GM18858 (cell line): Measurements from ENCODE around the gene PDXK.
"Not testable (repeated sequence)": the region's sequence is repeated elsewhere in the genome, so short reads cannot be mapped to it uniquely, and the experiment has no call there.

Experiments
- ATAC-seq: cut with Tn5 transposase; IDR thresholded peaks from one replicate; pipeline ENCODE4 v1.9.1; 2021; ENCODE audit not compliant: unreplicated experiment

Gene PDXK

DNA sequence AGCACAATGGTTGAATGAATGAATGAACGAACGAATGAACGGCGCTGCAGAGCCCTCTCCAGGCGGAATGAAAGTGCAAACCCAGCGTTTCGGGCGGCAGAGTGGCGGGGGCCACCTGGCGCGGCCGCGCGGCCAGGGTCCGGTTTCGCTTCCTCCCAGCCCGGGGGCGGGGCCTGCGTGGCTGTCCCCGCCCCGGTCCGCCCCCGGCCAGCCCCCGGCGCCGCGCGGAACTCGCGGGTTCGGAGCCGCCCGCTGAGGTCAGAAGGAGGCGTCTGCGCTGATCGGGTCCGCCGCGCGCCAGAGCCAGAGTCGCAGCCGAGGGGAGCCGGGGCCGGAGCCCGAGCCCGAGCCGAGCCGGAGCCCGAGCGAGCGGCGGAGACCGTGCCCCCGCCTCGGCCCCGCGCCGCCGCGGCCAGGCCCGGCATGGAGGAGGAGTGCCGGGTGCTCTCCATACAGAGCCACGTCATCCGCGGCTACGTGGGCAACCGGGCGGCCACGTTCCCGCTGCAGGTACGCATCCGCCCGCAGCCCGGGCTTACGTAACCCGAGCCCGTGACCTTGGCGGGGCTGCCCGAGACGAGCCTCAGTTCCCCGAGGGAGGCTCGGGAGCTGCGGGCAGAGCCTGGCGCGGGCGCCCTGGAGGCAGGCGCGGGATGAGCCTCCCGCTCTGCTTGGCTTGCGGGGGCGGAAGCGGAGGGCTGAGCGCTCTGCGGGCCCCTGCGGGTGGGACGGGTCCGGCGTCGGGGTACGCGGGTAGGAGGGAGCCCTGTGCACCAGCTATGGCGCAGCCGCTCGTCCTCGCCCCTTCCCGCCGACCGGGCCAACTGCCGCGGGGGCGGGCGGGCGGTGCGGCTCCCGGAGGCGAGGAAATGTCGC lies at the start of gene PDXK:
Gene PDXK (plus strand): TSS at position 258 of the 876 bp plus-strand sequence. CDS start 166 bp downstream, at position 424.
- ATAC-seq = peak; percentile 39

DNA sequence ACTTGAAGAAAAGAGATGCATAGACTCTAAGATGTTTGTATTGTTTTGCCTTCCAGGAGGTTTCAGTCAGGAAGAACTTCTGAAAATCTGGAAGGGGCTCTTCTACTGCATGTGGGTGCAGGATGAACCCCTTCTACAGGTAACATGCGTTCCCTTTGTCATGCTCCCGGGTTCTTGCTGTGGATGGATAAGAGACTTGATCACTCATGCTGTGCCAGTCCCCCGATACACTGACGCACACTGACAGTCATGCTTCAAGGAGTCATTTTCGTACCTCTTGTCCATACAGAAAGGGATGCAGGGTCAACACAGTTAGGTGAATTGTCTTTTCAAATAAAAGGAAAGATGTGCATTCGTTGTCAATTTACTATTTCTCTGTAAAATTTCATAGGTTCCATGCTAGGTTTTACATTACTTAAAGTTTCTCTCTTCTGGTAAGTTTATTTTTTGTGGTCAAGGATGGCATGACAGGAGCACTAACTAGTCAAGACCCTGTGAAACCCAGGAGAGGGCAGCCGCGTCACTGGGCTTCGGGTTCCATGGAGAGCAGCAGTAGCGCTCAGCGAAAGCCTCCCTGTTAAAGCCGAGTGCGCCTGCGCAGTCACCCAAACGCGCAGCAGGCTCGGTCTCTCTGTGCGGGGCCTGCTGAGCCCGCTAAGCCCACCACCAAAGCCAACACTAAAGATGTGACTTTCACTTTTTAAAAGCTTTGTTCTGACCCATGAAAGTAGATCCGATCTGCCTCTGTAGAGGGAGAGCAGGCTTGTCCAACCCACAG lies 48.9 kb upstream of the PDXK start:
- no peak for ATAC-seq

DNA sequence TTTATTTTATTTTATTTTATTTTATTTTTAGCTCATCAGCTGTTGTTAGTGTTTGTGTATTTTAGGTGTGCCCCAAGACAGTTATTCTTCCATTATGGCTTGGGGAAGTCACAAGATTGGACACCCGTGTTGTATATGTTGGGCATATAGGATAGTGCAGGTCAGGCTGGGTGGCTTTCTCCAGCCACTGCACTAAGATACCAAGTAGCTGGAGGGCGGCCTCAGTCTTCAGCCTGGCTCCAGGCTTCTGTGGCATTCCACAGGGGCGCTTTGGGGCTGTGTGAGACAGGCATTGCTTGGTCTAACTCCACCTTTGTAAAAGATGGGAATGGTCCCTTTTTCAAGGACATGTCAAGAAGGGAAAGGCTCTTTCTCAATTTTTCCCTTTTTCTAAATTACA lies 43.1 kb upstream of the PDXK start:
- ATAC-seq = no peak

DNA sequence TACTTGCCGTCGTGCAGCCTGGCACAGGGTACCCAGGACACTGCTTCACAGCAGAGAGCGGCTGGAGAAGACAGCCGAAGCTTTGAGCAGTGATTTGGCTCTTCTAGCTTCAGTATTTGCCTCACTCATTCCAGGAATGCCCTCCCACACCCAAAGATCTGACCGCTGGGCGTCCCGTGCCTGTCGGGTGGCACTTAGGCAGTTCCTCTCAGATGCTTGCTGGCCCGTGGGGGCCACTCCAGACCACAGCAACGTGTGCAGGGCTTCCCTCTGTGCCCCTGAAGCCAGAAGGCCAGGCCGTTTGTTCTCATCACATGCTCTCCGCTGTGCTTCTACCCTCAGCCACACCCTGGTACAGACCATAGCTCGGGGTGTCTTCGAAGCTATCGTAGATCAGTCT lies 42.5 kb upstream of the PDXK start:
- no peak for ATAC-seq

DNA sequence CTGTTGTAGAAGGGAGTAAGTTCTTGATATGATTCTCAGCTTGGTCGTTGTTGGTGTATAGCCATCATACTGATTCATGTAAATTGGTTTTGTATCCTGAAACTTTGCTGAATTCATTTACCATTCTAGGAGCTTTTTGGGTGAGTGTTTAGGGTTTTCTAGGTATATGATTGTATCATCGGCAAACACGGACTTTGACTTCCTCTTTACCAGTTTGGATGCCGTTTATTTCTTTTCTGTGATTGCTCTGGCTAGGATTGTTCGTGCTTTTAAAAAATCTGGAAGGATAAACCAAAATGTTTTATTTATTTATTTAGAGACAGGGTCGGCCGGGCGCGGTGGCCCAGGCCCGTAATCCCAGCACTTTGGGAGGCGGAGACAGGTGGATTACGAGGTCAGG lies 39.0 kb upstream of the PDXK start:
- ATAC-seq = no peak

DNA sequence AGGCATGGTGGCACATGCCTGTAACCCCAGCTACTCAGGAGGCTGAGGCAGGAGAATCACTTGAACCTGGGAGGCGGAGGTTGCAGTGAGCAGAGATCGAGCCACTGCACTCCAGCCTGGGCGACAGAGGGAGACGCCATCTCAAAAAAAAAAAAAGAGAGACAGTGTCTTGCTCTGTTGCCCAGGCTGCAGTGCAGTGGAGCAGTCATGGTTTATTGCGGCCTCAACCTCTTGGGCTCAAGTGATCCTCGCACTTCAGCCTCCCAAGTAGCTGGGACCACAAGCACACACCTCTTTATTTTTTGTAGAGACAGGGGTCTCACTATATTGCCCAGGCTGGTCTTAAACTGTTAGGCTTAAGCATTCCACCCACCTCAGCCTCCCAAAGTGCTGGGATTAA lies 38.5 kb upstream of the PDXK start:
- ATAC-seq = not testable (repeated sequence)

DNA sequence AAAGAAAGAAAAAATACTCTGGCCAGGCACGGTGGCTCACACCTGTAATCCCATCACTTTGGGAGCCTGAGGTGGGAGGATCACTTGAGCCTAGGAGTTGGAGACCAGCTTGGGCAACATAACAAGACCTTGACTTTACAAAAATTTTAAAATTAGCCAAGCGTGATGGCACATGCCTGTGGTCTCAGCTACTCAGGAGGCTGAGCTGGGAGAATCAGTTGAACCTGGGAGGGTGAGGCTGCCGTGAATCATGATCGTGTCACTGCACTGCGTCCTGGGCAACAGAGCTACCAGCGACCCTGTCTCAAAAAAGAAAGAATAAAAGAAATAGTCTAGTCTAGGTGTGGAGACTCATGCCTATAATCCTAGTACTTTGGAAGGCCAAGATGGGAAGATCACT lies 37.3 kb upstream of the PDXK start:
- ATAC-seq = no peak

DNA sequence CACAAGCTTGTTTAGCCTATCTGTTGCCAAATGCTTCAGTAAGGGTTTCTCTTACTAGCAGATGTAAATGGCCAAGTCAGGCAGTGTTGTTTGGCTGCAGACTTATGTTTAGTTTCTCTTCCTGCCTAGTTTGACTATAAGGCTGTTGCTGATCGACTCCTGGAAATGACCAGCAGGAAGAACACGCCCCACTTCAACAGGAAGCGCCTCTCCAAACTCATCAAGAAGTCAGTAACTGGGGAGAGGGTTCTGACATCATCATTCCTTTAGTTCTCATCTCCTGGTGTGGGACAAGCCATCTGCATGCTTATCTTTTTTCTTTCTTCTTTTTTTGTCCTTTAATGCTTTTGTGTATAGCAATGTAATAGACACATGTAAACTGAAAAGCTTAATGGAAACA lies 34.5 kb upstream of the PDXK start:
- no peak for ATAC-seq

DNA sequence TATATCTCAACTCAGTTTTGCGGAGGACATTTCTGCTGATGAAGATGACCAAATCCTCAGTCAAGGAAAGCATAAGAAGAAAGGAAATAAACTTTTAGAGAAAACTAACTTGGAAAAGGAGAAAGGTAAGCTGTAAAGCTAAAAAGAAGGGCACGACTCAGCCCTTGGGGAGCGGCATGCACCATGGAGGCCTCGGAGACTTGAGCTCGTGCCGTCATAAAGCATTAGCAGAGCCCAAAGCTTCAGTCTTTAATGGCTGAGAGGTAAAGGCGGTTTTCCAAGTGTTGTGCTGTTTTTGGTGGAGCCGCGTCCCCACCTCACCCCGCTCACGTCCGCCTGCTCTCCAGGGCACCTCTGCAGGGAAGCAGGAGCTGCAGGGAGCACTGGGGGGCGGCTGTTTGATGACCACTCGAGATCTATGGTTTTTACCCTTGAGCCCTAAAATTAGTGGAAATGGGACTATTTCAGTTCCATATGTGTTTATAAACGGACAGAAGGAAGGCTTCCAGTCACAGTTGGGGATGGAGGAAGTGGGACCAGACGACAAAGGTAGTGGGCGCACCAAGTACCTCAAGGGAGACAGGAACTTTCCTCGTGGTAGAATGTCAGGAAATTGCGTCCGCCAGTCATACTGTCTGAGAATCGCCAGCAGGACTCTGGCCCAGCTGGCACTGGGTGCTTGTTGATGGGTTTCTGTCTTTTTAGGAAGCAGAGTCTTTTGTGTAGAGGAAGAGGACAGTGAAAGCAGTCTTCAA lies 31.9 kb upstream of the PDXK start:
- ATAC-seq = no peak

DNA sequence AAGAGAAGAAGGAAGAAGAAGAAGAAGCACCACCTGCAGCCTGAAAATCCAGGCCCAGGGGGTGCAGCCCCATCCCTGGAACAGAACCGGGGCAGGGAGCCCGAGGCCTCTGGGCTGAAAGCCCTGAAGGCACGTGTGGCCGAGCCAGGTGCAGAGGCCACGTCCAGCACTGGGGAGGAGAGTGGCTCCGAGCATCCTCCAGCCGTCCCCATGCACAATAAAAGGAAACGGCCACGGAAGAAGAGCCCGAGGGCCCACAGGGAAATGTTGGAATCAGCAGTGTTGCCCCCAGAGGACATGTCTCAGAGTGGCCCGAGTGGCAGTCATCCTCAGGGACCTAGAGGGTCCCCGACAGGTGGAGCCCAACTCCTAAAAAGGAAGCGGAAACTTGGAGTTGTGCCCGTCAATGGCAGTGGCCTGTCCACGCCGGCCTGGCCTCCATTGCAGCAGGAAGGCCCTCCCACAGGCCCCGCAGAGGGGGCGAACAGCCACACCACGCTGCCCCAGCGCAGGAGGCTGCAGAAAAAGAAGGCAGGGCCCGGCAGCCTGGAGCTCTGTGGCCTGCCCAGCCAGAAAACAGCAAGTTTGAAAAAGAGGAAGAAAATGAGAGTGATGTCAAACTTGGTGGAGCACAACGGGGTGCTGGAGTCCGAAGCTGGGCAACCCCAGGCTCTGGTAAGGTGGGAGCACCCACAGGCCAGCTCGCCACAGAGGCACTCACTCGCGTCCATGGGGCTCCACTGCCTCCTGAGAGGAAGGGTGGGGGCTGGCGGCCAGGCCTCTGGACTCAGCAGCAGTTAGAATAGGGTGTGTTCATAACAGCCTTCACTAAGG lies 31.1 kb upstream of the PDXK start:
- ATAC-seq = no peak

DNA sequence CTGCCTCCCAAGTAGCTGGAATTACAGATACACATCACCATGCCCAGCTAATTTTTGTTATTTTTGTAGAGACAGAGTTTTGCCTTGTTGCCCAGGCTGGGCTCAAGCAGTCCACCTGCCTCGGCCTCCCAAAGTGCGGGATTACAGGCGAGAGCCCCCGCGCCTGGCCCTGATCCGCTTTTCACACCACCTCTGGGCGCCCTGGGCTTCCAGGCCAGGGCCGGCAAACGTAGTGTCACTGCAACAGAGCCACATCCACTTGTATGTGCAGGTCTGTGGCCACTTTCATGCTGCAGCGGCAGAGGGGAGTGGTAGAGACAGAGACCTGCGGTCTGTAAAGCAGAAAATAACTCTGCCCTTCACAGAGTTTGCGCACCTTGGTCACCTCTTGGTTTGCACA lies 30.0 kb upstream of the PDXK start:
- no peak for ATAC-seq

DNA sequence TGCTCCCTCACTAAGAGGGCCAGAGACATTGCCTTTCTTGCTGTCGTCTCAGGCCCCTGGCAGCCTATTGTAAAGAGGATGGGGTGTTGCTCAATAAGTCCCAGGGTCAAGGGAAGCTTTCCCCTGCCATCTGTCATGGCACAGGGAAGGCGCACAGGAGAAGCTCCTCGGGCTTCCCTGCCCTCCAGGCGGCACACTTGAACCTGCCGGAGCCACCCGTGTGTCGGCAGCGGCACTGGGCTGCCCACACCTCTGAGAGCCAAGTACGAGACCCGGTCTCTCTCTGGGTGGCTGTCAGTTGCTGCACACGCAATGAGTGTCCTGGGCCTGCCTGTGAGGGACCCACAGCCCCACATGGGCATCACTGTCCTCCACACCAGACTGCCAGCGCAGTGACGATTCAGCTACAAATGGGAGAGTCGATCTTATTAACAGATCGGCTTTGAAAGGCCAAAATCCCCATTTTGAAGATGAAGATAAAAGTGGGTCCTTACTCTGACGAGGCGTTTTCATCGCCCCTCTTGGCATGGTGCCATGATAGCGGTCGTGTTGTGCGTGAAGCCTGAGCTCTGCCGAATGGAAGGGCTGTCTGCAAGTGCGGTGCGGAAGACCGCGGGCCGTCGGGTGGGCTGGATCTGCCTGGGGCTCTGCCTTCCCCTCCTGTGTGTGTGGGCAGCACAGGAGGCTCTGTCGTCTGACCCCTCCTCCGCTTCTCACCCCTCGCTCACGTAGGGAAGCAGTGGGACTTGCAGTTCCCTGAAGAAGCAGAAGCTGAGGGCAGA lies 29.2 kb upstream of the PDXK start:
- no peak for ATAC-seq

DNA sequence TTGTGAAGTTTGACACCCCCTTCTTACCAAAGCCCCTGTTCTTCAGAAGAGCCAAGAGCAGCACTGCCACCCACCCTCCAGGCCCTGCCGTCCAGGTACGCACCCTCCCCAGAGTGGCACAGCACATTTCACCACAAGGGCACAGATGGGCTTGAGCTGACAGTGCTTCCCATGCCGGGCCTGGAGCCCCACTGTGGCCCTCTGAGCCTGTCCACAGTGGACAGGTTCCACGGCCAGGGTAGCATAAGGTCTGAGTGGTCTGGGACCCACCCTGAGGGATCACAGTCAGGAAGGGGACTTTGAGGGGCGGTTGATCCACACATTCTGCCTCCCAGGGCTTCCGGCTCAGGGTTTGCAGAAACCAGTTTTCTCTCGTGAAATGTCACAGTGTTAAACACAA lies 28.6 kb upstream of the PDXK start:
- no peak for ATAC-seq

DNA sequence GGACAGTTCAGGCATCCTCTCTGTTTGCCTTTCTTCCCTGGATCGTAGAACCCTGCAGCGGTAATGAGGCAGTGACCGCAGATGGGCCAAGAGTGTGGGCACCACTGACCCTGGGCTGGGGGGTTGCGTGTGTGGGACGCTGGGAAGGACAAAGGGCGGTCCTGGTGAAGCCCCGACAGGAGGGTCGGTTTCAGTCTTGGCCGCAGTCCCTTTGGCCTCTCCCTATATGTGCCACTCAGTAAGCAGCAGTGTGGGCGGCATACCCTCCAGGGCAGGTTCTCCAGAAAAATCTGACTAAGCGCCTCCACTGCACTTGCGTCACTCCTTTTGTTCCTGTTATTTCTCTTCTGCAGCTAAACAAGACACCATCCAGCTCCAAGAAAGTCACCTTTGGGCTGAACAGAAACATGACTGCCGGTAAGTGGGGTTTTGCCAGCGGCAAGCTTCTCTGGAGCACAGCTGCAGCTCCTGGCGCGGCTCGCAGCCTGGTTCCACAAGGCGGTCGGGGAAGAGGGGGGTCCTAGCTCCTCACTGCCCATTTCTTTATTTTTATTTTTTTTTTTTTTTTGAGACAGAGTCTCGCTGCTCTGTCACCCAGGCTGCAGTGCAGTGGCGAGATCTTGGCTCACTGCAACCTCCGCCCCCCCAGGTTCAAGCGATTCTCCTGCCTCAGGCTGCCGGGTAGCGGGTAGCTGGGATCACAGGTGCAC lies 27.7 kb upstream of the PDXK start:
- no peak for ATAC-seq

DNA sequence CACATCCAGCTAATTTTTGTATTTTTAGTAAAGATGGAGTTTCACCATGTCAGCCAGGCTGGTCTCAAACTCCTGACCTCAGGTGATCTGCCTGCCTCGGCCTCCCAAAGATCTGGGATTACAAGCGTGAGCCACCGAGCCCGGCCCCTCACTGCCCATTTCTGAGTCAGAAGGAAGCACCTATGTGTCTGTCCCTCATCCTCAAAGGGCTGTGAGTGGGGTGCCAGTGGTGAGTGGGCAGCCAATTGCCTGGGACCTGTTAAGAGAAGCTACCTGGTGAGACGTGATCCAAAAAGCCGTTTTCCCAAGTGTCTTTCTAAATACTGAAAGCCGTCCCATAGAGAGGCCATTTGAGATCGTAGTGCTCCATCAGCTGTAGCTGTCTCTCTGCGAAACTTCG lies 27.1 kb upstream of the PDXK start:
- no peak for ATAC-seq

DNA sequence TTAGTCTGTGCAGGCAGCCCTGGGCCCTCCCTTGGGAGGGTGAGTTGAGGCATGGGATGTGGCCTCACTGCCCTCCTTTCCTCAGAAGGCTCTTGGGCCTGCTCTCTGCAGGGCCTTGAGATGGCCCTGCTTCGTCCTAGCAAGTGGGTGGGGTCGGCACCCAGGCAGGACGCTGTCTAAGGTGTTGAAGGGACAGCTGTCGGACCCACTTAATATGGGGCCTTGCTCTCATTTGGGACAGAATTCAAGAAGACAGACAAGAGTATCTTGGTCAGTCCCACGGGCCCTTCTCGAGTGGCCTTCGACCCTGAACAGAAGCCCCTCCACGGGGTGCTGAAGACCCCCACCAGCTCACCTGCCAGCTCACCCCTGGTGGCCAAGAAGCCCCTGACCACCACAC lies 26.0 kb upstream of the PDXK start:
- ATAC-seq = no peak

DNA sequence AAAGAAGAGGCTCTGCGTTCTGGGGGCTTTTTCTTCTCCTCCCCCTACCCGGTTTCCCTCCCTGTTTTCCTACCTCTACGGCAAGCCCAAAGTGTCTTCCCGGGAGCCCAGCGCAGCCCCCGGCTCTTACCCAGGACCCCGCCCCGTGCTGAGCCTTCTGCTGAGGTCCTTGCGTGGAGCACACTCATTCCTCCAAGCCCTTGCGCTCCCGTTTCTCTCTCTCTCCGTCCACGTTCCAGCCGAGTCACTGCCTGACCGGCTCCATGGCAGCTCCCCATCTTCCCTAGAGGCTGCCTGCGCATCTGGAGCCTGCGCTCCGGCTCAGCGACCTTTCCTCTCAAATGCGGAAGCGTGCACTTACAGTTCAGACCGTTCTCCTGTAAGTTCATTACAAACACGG lies 24.9 kb upstream of the PDXK start:
- no peak for ATAC-seq

DNA sequence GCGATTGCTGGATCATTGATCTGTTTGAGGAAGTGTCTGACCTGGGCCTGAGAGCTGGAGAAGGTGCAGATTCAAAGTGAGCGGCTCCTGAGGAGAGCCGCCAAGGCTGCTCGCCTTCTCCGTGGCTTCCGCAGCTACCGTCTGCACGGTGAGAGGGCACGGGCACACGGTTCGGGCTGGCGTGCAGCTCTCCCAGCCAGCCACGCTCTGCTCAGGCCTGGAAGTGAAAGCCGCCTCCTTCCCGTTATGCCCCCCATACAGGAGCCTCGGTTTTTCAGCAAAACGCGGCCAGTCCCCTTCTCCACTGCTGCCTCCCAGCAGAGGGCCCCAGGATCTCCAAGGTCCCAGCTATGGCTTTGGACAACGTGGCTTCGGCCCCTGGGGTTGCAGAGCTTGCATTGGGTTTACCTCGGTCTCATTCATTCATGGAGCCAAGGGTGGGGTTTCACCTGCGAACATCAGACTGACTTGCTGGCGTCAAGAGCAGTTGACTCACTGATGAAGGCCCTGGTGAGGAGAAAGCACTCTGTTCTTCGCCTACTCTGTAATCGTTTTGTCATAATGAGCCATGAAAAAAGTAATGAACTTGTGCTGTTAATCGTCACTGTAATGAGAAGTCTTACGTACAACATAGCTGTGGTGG lies 24.4 kb upstream of the PDXK start:
- no peak for ATAC-seq

DNA sequence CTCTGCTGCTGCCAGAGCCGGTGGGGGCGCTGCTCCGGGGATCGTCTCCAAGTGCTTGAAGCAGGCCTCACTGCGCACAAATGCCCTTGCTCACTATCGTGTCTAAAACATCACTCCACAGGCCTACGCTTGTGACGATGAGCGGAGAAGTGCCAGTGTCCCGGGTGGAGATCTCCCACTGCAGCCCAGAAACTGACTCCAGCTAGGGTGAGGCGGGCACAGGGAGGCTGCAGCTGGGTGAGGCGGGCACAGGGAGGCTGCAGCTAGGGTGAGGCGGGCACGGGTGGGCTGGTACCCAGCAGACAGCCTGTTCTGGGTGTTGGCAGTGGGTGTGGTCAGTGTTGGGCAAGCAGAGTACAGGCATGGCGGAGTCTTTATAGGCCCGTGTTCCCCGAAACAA lies 22.7 kb upstream of the PDXK start:
- no peak for ATAC-seq
